Body of pancreas (tissue), 4 donors: ENCODE data around the gene SYT11. TPM values are rescaled to one million over a fixed set of nuclear protein-coding genes. Genes with fewer than 3 reads are reported as not detected.

Source experiments
- ATAC-seq: fragments of 150-250 bp; one replicate; pipeline ENCODE4 v1.9.1; 2016
- DNase-seq, 4 donors: peaks; one replicate each; pipeline ENCODE4 v3.0.0-alpha.2; 2019
- H3K27ac ChIP-seq, 4 donors: fragments of 200-600 bp; sonication (generic); 1 replicate in 3 of 4; 2 replicates in 1 of 4; pipeline versions ENCODE4 v1.5.1 to v1.6.1; 2016 to 2019; ENCODE audit warnings: mild to moderate bottlenecking in 1 of 4, mixed read lengths in 1 of 4, moderate library complexity in 1 of 4
- H3K27me3 ChIP-seq, 2 donors: fragments of 200-600 bp; sonication (generic); one replicate each; pipeline ENCODE4 v1.6.0; 2016; ENCODE audit warnings: mild to moderate bottlenecking in 1 of 2
- H3K36me3 ChIP-seq, 2 donors: fragments of 200-600 bp; sonication (generic); replicated peaks in 1 of 2; 2 replicates each; pipeline ENCODE4 v1.5.1; 2016; ENCODE audit warnings: low read depth in 2 of 2; ENCODE audit not compliant: insufficient read depth in 1 of 2
- H3K4me1 ChIP-seq: fragments of 200-600 bp; sonication (generic); one replicate; pipeline ENCODE4 v1.6.0; 2016
- H3K4me3 ChIP-seq, 2 donors: fragments of 200-600 bp; sonication (generic); 1 replicate in 1 of 2; 2 replicates in 1 of 2; pipeline ENCODE4 v1.5.1; 2016 to 2019
- H3K9me3 ChIP-seq, 3 donors: fragments of 200-600 bp; sonication (generic); 1 replicate in 2 of 3; 2 replicates in 1 of 3; pipeline ENCODE4 v1.5.1; 2016
- CTCF ChIP-seq, 7 experiments: fragments of 450-650 bp in 4 of 7; fragments of 200-600 bp in 3 of 7; sonication (generic) in 3 of 7; IDR thresholded peaks; one replicate each; pipeline ENCODE4 v1.5.1; 2016 to 2019; ENCODE audit warnings: antibody characterized with exemption in 7 of 7
- POLR2A ChIP-seq, 3 donors: fragments of 450-650 bp; IDR thresholded peaks; one replicate each; pipeline ENCODE4 v1.6.1; 2016; ENCODE audit warnings: antibody characterized with exemption in 3 of 3, mild to moderate bottlenecking in 2 of 3
- WGBS, 2 donors: methylation state at CpG; one replicate each; pipeline ENCODE4 v1.1.5; 2017; 5-methylcytosine and 5-hydroxymethylcytosine counted together
- intact Hi-C: fragments of 100-400 bp; cut with DNase I; formaldehyde crosslinking; loops from one replicate; pipeline ENCODE4 v1.15.1; 2023
- small RNA-seq: library from RNA; depleted of rRNA; stranded (forward); fragments of <200 nt; gene quantifications from one replicate; pipeline ENCODE3, GENCODE V24; 2016
- total RNA-seq, 2 donors: library from RNA; depleted of rRNA; stranded (reverse); fragments of >200 nt; gene quantifications; one replicate each; pipeline ENCODE4 v1.1.0, GENCODE V29; 2016

Gene SYT11
- total RNA-seq, 2 donors from 2014 or later = 1.3 to 5.4 TPM

DNA sequence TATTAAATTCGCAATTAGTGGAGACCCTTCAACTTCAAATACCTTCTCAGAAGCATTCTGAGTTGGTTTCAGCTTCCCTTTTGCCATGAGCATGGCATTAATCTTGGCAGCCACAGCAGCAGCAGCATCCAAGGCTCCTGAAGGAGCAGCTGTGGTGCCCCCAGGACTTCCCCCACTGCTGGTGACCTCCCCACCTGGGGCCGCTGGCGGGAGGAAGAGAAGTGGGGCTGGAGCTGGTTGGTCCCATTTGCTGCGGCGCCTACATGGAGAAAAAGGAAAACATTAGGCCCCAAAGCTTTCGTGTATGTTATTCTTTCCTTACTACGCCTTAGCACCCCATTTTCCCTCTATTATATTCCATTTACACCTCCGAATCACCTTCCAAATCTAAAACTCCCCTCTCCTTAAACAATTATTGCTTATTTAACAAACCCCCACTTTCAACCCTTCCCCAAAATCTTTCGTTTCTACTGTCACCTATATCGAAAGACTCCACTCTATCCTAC lies 74.3 kb downstream of the SYT11 start:
- TF ChIP-seq CTCF (IDR thresholded peaks at IDR 0.05) (no peak), POLR2A (IDR thresholded peaks at IDR 0.05) (no peak)
- DNase-seq (no peak), ATAC-seq (no peak)
- no peaks in the 10 kb centered on the region for H3K27me3 ChIP-seq
- H3K4me3 ChIP-seq = peak overlapping the region; percentile 53 to 83
- H3K9me3 ChIP-seq = no peaks in the 10 kb centered on the region
- H3K27ac ChIP-seq = peak overlapping the region; percentile 81 to 88 (median 86)
- H3K36me3 ChIP-seq = peaks cover 0 to 7% of the 10 kb centered on the region in 2 donors
- intact Hi-C loops = no loop called here
- 3% methylated on average over 10 of the region's 10 CpGs for WGBS, 2 donors
- H3K4me1 ChIP-seq = peaks cover 47% of the 10 kb centered on the region

DNA sequence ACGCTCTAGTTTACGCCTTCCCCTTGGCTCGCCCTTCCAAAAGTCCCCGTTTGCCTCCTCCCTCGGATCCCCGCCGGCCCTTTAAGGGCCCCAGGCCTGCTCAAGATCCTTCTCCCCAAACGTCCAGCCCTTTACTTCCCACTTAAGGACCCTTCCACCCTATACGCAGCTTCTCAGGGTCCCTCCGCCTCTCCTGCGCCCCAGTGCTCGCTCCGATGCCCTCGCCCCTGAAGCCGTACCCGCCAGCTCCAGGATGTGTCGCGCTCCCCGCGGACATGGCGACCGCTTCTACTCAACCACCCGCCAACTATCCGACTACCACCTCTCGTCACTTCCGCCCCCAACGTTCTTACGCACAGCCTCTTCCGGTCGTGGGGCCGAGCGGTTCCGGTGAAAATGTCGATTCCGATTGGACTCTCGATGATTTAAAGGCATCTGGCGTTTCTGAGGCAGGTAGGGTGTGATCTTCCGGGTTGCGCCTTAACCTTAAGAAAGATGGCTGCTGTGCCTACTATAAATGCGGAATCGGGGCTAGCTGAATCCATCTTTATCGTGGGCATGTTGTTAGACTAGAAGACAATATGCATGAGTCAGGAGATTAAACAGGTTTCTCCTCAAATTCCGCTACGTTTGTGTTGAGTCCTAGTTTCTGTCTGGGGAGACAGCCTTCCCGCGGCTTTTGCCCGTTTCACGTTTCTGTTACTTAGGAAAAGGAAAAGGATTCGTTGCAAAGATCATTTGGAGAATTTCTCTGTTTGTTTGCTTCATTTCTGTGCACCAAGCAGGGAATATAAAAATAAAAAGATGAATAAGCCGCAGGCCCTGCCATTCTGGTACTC lies 74.9 kb downstream of the SYT11 start, which contains the start of gene KHDC4:
Gene KHDC4, minus strand, starts transcription at position 317 of the 839 bp plus-strand sequence. Its CDS starts 40 bp downstream, at position 277.
- ATAC-seq (peak; percentile 99), DNase-seq (peak; percentile 96 to 98 (median 96))
- peaks cover 49% of the 10 kb centered on the region for H3K4me1 ChIP-seq
- intact Hi-C loops = no loop called here
- no peaks in the 10 kb centered on the region for H3K9me3 ChIP-seq
- TF ChIP-seq CTCF (IDR thresholded peaks at IDR 0.05) (peak in 4 of 7 experiments; percentile 18 to 31 (median 26)), POLR2A (IDR thresholded peaks at IDR 0.05) (peak; percentile 95 to 99 (median 99))
- no peaks in the 10 kb centered on the region for H3K27me3 ChIP-seq
- H3K27ac ChIP-seq = peak within 1 kb of the TSS; percentile 81 to 88 (median 86)
- H3K36me3 ChIP-seq = peaks cover 0 to 3% of the 10 kb centered on the region in 2 donors
- 0 to 1% methylated on average over 38 to 50 of the region's 50 CpGs for WGBS, 2 donors
- H3K4me3 ChIP-seq = peak within 1 kb of the TSS; percentile 53 to 83

Small RNA genes within 50 kb of the gene (small RNA-seq; reads per million reads assigned to genes)
- gene RF00015 = not detected
- not detected for gene SCARNA4
- gene SNORA80E = 260 reads per million, percentile 97 among the genes with 10 or more reads in this experiment

Other genes starting within 250 kb of the SYT11 start
- gene MSTO1, start 249.3 kb upstream of the SYT11 start, total RNA-seq = 10 to 100 TPM; 19.5 to 50.4 TPM
- gene YY1AP1, start 170.8 kb upstream of the SYT11 start, total RNA-seq = 10 to 100 TPM; 40.5 to 90.6 TPM
- 100 to 1,000 TPM in 1 of 2 donors, 10 to 100 TPM in 1; 71.9 to 110 TPM for gene DAP3, start 170.5 kb upstream of the SYT11 start, total RNA-seq
- 10 to 100 TPM; 26.7 to 44.4 TPM for gene GON4L, start 2.4 kb upstream of the SYT11 start, total RNA-seq
- 10 to 100 TPM in 1 of 2 donors, 1 to 10 TPM in 1; 6.9 to 16.1 TPM for gene RIT1, start 51.8 kb downstream of the SYT11 start, total RNA-seq
- gene KHDC4, start 74.8 kb downstream of the SYT11 start, total RNA-seq = 10 to 100 TPM; 32.7 to 40.5 TPM
- under 1 TPM in 1 of 2 donors, not detected in 1; 0.26 TPM for gene RXFP4, start 82.1 kb downstream of the SYT11 start, total RNA-seq
- gene ARHGEF2, start 119.0 kb downstream of the SYT11 start, total RNA-seq = 10 to 100 TPM; 31.9 to 32.6 TPM
- gene SSR2, start 161.4 kb downstream of the SYT11 start, total RNA-seq = 100 to 1,000 TPM; 179 to 291 TPM
- 10 to 100 TPM; 16.5 to 16.9 TPM for gene UBQLN4, start 194.2 kb downstream of the SYT11 start, total RNA-seq
- 10 to 100 TPM; 44.2 to 47.5 TPM for gene LAMTOR2, start 195.2 kb downstream of the SYT11 start, total RNA-seq
- 10 to 100 TPM; 31.3 to 66.7 TPM for gene RAB25, start 201.6 kb downstream of the SYT11 start, total RNA-seq
- gene MEX3A, start 222.9 kb downstream of the SYT11 start, total RNA-seq = 1 to 10 TPM in 1 of 2 donors, under 1 TPM in 1; 0.99 to 4.7 TPM